ENCODE results near the gene NRL. TPM values are rescaled to one million over a fixed set of nuclear protein-coding genes. Genes with fewer than 3 reads are reported as not detected.

NRL gene
- total RNA-seq, 1 experiment from 2014 or later, result 1.4 TPM

- POLR2A ChIA-PET, result no interaction called here
- Histone ChIP-seq H3K9me3 (ENCODE audit: control insufficient read depth, insufficient read depth, low read depth, low read length) (no peaks in the 10 kb centered on the region), H3K27ac (ENCODE audit: low read length) (no peak overlapping the region), H3K4me1 (ENCODE audit: control insufficient read depth, insufficient read depth, low read length) (no peaks in the 10 kb centered on the region), H3K36me3 (ENCODE audit: control insufficient read depth, insufficient read depth, low read length) (no peaks in the 10 kb centered on the region), H3K27me3 (ENCODE audit: control insufficient read depth, insufficient read depth, low read length) (no peaks in the 10 kb centered on the region), H3K4me3 (ENCODE audit: low read depth in 2 of 2, low read length in 2 of 2) (no peak overlapping the region)
- no peak for DNase-seq (ENCODE audit: low read depth, low spot score)
- intact Hi-C loops (cut with micrococcal nuclease; ENCODE audit: unreplicated experiment), result no loop called here
- no peak for TF ChIP-seq POLR2AphosphoS5 (IDR thresholded peaks at IDR 0.05; ENCODE audit: low read depth, low read length)
- no peak for ATAC-seq
- in situ Hi-C loops (cut with HindIII; ENCODE audit: low pct_unique_long_range_greater_than_20kb, low sequenced_read_pairs), result no loop called here
- BruUV-seq (replicated peaks), result no TSS peak
- CTCF ChIA-PET, result no interaction called here
Observed at GRCh38 chr14:24064091-24064795, 50.5 kb downstream of the NRL start.

GRCh38 chr14:24063263-24063836 lies 51.4 kb downstream of the NRL start:
- no peak for TF ChIP-seq CTCF (IDR thresholded peaks at IDR 0.05)
- TF ChIP-seq POLR2AphosphoS5 (IDR thresholded peaks at IDR 0.05; ENCODE audit: low read depth, low read length), result no peak
- POLR2A ChIA-PET, result no interaction called here
- no peaks in the 10 kb centered on the region for H3K4me1 ChIP-seq (ENCODE audit: control insufficient read depth, insufficient read depth, low read length)
- no peaks in the 10 kb centered on the region for H3K36me3 ChIP-seq (ENCODE audit: control insufficient read depth, insufficient read depth, low read length)
- no peaks in the 10 kb centered on the region for H3K27me3 ChIP-seq (ENCODE audit: control insufficient read depth, insufficient read depth, low read length)
- BruUV-seq (replicated peaks), result no TSS peak
- no peak for ATAC-seq
- intact Hi-C loops (cut with micrococcal nuclease; ENCODE audit: unreplicated experiment) (no loop called here), in situ Hi-C loops (cut with HindIII; ENCODE audit: low pct_unique_long_range_greater_than_20kb, low sequenced_read_pairs) (no loop called here)
- no peaks in the 10 kb centered on the region for H3K9me3 ChIP-seq (ENCODE audit: control insufficient read depth, insufficient read depth, low read depth, low read length)
- no peak overlapping the region for H3K27ac ChIP-seq (ENCODE audit: low read length)
- CTCF ChIA-PET, result no interaction called here
- no peak for DNase-seq (ENCODE audit: low read depth, low spot score)
- no peak overlapping the region for H3K4me3 ChIP-seq (ENCODE audit: low read depth in 2 of 2, low read length in 2 of 2)

GRCh38 chr14:24062216-24062980 lies 52.4 kb downstream of the NRL start:
- H3K4me3 ChIP-seq (ENCODE audit: low read depth in 2 of 2, low read length in 2 of 2), result no peak overlapping the region
- H3K36me3 ChIP-seq (ENCODE audit: control insufficient read depth, insufficient read depth, low read length), result no peaks in the 10 kb centered on the region
- no peak for ATAC-seq
- H3K27ac ChIP-seq (ENCODE audit: low read length), result no peak overlapping the region
- no peaks in the 10 kb centered on the region for H3K27me3 ChIP-seq (ENCODE audit: control insufficient read depth, insufficient read depth, low read length)
- no peak for DNase-seq (ENCODE audit: low read depth, low spot score)
- POLR2A ChIA-PET, result no interaction called here
- TF ChIP-seq POLR2AphosphoS5 (IDR thresholded peaks at IDR 0.05; ENCODE audit: low read depth, low read length) (no peak), CTCF (IDR thresholded peaks at IDR 0.05) (no peak), REST (IDR thresholded peaks at IDR 0.05; ENCODE audit: insufficient read depth in 1 of 2, low read depth in 2 of 2, low read length in 1 of 2) (no peak), TCF7L2 (IDR thresholded peaks at IDR 0.05; ENCODE audit: low read depth, low read length) (no peak), SIN3A (IDR thresholded peaks at IDR 0.05; ENCODE audit: borderline replicate concordance, insufficient read depth, low read depth, low read length) (no peak)
- in situ Hi-C loops (cut with HindIII; ENCODE audit: low pct_unique_long_range_greater_than_20kb, low sequenced_read_pairs), result no loop called here
- no peaks in the 10 kb centered on the region for H3K4me1 ChIP-seq (ENCODE audit: control insufficient read depth, insufficient read depth, low read length)
- BruUV-seq (replicated peaks), result no TSS peak
- intact Hi-C loops (cut with micrococcal nuclease; ENCODE audit: unreplicated experiment), result no loop called here
- H3K9me3 ChIP-seq (ENCODE audit: control insufficient read depth, insufficient read depth, low read depth, low read length), result no peaks in the 10 kb centered on the region
- CTCF ChIA-PET, result no interaction called here
